Measurements from ENCODE around the gene PNO1. TPM values are rescaled to one million over a fixed set of nuclear protein-coding genes. Genes with fewer than 3 reads are reported as not detected.
"Not testable (repeated sequence)": the region's sequence is repeated elsewhere in the genome, so short reads cannot be mapped to it uniquely, and the experiment has no call there.

Gene PNO1
- total RNA-seq (10 to 100 TPM; 12.5 to 12.9 TPM), polyA plus RNA-seq (ENCODE audit: insufficient read length in 2 of 2) (10 to 100 TPM; 14.8 to 14.9 TPM)
- long read RNA-seq, donor 1, transcript PNO1-201 (7 exons, 2,286 nt) = major isoform, 14 of 47 reads
- long read RNA-seq, donor 1, partial matches to known transcripts = 0 of 47 reads
- long read RNA-seq, donor 1, other reads (novel, unspliced or antisense) = 33 of 47 reads
- long read RNA-seq, donor 2, partial matches to known transcripts = 0 of 4 reads
- long read RNA-seq, donor 2, other reads (novel, unspliced or antisense) = 0 of 4 reads
- long read RNA-seq, donor 3, transcript PNO1-201 (7 exons, 2,286 nt) = major isoform, 6 of 6 reads
- long read RNA-seq, donor 3, partial matches to known transcripts = 0 of 6 reads
- long read RNA-seq, donor 3, other reads (novel, unspliced or antisense) = 0 of 6 reads
- long read RNA-seq, donor 4, transcript PNO1-201 (7 exons, 2,286 nt) = major isoform, 9 of 9 reads
- long read RNA-seq, donor 4, partial matches to known transcripts = 0 of 9 reads
- long read RNA-seq, donor 4, other reads (novel, unspliced or antisense) = 0 of 9 reads

DNA sequence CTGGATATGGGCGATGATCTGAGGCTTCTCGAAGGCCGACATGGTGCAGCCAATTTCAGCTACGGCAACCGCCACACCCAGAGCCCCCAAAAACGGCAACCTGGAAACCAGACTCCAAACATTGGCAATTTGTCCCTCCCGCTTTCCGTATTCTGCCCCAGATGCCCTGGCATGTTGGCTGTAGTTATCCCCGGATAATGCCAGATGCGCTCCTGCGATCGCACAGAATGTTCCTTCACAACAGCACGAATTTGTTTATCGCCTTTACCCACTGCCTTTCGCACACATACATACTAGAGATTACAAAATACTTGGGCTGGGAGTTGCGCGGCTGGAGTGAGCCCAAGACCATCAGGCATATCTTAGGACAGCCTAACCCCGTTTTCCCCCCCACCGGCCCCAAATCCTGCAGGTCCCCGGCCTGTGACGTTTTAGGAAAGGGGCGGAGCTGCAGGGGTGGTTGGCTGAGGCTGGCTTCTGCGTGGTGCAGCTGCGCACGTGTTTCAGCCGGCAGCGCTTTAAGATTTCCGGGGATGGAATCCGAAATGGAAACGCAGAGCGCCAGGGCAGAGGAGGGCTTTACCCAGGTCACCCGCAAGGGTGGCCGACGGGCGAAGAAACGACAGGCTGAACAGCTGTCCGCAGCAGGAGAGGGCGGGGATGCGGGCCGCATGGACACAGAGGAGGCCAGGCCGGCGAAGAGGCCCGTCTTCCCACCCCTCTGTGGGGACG lies at the start of gene PNO1:
TSS of gene PNO1 (plus strand) at position 487 of the 732 bp plus-strand sequence. CDS start at position 534, 47 bp downstream.
- H3K36me3 ChIP-seq (ENCODE audit: control insufficient read depth, insufficient read depth, low read length) = peaks cover 9% of the 10 kb centered on the region
- H3K4me1 ChIP-seq (ENCODE audit: control insufficient read depth, insufficient read depth, low read length) = no peaks in the 10 kb centered on the region
- H3K4me3 ChIP-seq (ENCODE audit: low read depth, low read length) = peak within 1 kb of the TSS; percentile 96
- 0% methylated on average over 36 of the region's 44 CpGs for WGBS (ENCODE audit: insufficient coverage)
- H3K9me3 ChIP-seq (ENCODE audit: control insufficient read depth, insufficient read depth, low read length) = no peaks in the 10 kb centered on the region
- peak within 1 kb of the TSS; percentile 97 for H3K27ac ChIP-seq (ENCODE audit: low read depth, low read length)
- H3K27me3 ChIP-seq (ENCODE audit: control insufficient read depth, insufficient read depth, low read length) = no peaks in the 10 kb centered on the region
- DNase-seq (ENCODE audit: low read depth in 4 of 6, low spot score in 6 of 6) = peak; percentile 94 to 99 (median 96)

DNA sequence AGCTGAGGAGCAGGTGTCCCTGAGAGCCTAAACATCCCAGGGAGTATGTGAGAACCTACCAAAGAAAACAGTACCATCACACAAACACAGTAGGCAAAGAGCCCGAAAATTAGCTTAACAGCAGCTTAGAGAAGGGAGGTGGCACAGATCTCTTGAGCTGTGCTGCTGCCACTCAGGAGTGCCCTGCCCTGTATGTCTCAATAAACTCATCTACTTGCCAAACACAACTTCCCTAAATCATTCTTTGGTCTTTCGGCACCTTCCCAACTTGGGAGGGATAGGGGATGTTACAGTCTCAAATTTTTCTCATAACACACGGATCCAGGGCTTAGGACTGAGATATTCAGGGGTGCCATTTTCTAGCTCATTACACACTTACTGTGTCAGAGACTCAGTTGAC lies 49.6 kb upstream of the PNO1 start:
- H3K27me3 ChIP-seq (ENCODE audit: control insufficient read depth, insufficient read depth, low read length) = no peaks in the 10 kb centered on the region

GRCh38 chr2:68110102-68110501 lies 47.6 kb upstream of the PNO1 start:
- Histone ChIP-seq H3K27ac (ENCODE audit: low read depth, low read length) (no peak overlapping the region), H3K4me1 (ENCODE audit: control insufficient read depth, insufficient read depth, low read length) (no peaks in the 10 kb centered on the region), H3K9me3 (ENCODE audit: control insufficient read depth, insufficient read depth, low read length) (no peaks in the 10 kb centered on the region), H3K36me3 (ENCODE audit: control insufficient read depth, insufficient read depth, low read length) (no peaks in the 10 kb centered on the region), H3K4me3 (ENCODE audit: low read depth, low read length) (no peak overlapping the region), H3K27me3 (ENCODE audit: control insufficient read depth, insufficient read depth, low read length) (no peaks in the 10 kb centered on the region)
- WGBS (ENCODE audit: insufficient coverage) = no CpG with 5 or more reads among the region's 3 CpGs
- no peak for DNase-seq (ENCODE audit: low read depth in 4 of 6, low spot score in 6 of 6)

More for the DNA sequence above, 49.6 kb upstream of the PNO1 start:
- Histone ChIP-seq H3K4me3 (ENCODE audit: low read depth, low read length) (no peak overlapping the region), H3K27ac (ENCODE audit: low read depth, low read length) (no peak overlapping the region), H3K9me3 (ENCODE audit: control insufficient read depth, insufficient read depth, low read length) (no peaks in the 10 kb centered on the region), H3K4me1 (ENCODE audit: control insufficient read depth, insufficient read depth, low read length) (no peaks in the 10 kb centered on the region), H3K36me3 (ENCODE audit: control insufficient read depth, insufficient read depth, low read length) (no peaks in the 10 kb centered on the region)
- DNase-seq (ENCODE audit: low read depth in 4 of 6, low spot score in 6 of 6) = no peak
- WGBS (ENCODE audit: insufficient coverage) = 100% methylated on average over 1 of the region's 3 CpGs

- no peak overlapping the region for H3K4me3 ChIP-seq (ENCODE audit: low read depth, low read length)
- no peak for DNase-seq (ENCODE audit: low read depth in 4 of 6, low spot score in 6 of 6)
- no peaks in the 10 kb centered on the region for H3K9me3 ChIP-seq (ENCODE audit: control insufficient read depth, insufficient read depth, low read length)
- H3K36me3 ChIP-seq (ENCODE audit: control insufficient read depth, insufficient read depth, low read length) = no peaks in the 10 kb centered on the region
- H3K4me1 ChIP-seq (ENCODE audit: control insufficient read depth, insufficient read depth, low read length) = no peaks in the 10 kb centered on the region
- H3K27me3 ChIP-seq (ENCODE audit: control insufficient read depth, insufficient read depth, low read length) = no peaks in the 10 kb centered on the region
- 69% methylated on average over 2 of the region's 3 CpGs for WGBS (ENCODE audit: insufficient coverage)
- H3K27ac ChIP-seq (ENCODE audit: low read depth, low read length) = no peak overlapping the region
Measured at GRCh38 chr2:68115965-68116364, 41.7 kb upstream of the PNO1 start.

GRCh38 chr2:68117922-68118321 lies 39.8 kb upstream of the PNO1 start:
- WGBS (ENCODE audit: insufficient coverage) = no CpG with 5 or more reads among the region's 4 CpGs
- H3K36me3 ChIP-seq (ENCODE audit: control insufficient read depth, insufficient read depth, low read length); DNase-seq (ENCODE audit: low read depth in 4 of 6, low spot score in 6 of 6); H3K4me3 ChIP-seq (ENCODE audit: low read depth, low read length); H3K27ac ChIP-seq (ENCODE audit: low read depth, low read length); H3K27me3 ChIP-seq (ENCODE audit: control insufficient read depth, insufficient read depth, low read length); H3K9me3 ChIP-seq (ENCODE audit: control insufficient read depth, insufficient read depth, low read length); H3K4me1 ChIP-seq (ENCODE audit: control insufficient read depth, insufficient read depth, low read length): not testable (repeated sequence)

DNA sequence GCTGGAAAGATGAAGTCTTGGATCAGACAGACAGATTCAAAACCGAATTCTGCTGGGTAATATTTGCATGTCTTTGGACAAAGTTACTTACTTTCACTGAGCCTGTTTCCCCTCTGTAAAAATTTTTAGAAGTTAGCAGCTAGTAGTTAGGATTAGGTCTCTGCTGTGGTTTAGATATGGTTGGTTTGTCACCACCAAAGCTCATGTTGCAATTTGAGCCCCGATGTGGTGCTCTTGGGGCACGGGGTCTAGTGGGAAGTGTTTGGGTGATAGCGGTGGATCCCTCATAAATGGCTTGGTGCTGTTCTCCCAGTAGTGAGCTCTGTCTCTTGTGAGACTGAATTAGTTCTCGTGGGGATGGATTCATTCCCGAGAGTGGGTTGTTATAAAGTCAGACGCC lies 38.9 kb upstream of the PNO1 start:
- 91% methylated on average over 4 of the region's 7 CpGs for WGBS (ENCODE audit: insufficient coverage)
- Histone ChIP-seq H3K27me3 (ENCODE audit: control insufficient read depth, insufficient read depth, low read length) (no peaks in the 10 kb centered on the region), H3K36me3 (ENCODE audit: control insufficient read depth, insufficient read depth, low read length) (no peaks in the 10 kb centered on the region), H3K4me1 (ENCODE audit: control insufficient read depth, insufficient read depth, low read length) (no peaks in the 10 kb centered on the region), H3K27ac (ENCODE audit: low read depth, low read length) (no peak overlapping the region), H3K9me3 (ENCODE audit: control insufficient read depth, insufficient read depth, low read length) (no peaks in the 10 kb centered on the region), H3K4me3 (ENCODE audit: low read depth, low read length) (no peak overlapping the region)
- DNase-seq (ENCODE audit: low read depth in 4 of 6, low spot score in 6 of 6) = no peak

DNA sequence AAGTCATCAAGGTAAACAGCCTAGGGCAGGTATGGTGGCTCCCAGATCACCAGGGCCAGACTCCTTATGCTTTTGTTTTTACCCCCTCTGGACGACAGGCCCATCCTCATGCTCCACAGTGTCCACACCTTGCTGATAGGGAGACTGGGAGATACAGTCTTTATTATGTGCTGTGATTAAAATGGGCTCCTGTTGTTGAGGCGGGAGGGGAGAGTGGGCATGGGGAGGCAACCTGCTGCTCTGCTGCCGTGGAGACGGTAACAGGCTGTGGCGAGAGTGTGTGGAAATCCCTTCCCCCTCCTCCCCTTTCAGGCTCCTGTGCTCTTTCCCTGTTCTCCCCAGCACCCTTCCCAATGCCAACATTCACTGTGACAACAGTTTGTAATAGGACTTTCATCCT lies 38.2 kb upstream of the PNO1 start:
- H3K9me3 ChIP-seq (ENCODE audit: control insufficient read depth, insufficient read depth, low read length) = no peaks in the 10 kb centered on the region
- WGBS (ENCODE audit: insufficient coverage) = 40% methylated on average over 2 of the region's 5 CpGs
- no peak overlapping the region for H3K27ac ChIP-seq (ENCODE audit: low read depth, low read length)
- H3K4me1 ChIP-seq (ENCODE audit: control insufficient read depth, insufficient read depth, low read length) = no peaks in the 10 kb centered on the region
- no peaks in the 10 kb centered on the region for H3K27me3 ChIP-seq (ENCODE audit: control insufficient read depth, insufficient read depth, low read length)
- H3K4me3 ChIP-seq (ENCODE audit: low read depth, low read length) = no peak overlapping the region
- no peaks in the 10 kb centered on the region for H3K36me3 ChIP-seq (ENCODE audit: control insufficient read depth, insufficient read depth, low read length)
- no peak for DNase-seq (ENCODE audit: low read depth in 4 of 6, low spot score in 6 of 6)

DNA sequence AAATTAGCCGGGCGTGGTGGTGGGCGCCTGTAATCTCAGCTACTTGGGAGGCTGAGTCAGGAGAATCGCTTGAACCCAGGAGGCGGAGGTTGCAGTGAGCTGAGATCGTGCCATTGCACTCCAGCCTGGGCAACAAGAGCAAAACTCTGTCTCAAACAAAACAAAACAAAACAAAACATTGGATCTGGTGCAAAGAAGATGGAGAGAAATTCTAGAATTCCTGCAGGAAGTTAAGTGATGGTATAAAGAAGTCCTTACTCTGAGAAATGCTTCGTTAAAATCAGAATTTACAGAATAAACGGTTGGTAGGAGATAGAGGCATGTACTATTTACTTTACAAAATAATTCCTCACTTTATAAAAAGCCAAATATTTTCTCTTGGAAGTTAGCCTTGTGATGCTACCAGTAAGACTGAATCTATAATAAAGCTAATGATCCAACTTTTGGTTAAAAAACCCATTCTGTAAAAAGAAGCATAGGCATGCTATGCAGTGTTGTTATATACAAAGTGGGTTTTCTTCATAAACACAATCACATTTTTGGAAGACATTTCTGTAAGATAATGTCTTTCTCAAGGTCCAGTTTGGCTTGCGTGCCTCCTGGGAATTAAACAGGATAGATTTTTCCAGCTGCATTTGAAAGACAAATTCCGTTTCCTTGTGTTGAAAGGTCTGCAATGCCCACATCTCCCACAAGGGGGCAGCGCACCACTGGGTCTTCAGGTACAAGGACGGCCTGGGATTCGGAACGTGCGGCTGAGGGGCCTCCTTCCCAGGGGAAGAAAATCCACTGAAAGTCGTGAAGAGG lies 35.6 kb upstream of the PNO1 start:
- no peak overlapping the region for H3K27ac ChIP-seq (ENCODE audit: low read depth, low read length)
- DNase-seq (ENCODE audit: low read depth in 4 of 6, low spot score in 6 of 6) = peak; percentile 24 to 92 (median 64)
- no peak overlapping the region for H3K4me3 ChIP-seq (ENCODE audit: low read depth, low read length)
- H3K27me3 ChIP-seq (ENCODE audit: control insufficient read depth, insufficient read depth, low read length) = no peaks in the 10 kb centered on the region
- H3K4me1 ChIP-seq (ENCODE audit: control insufficient read depth, insufficient read depth, low read length) = no peaks in the 10 kb centered on the region
- no peaks in the 10 kb centered on the region for H3K9me3 ChIP-seq (ENCODE audit: control insufficient read depth, insufficient read depth, low read length)
- 0% methylated on average over 5 of the region's 16 CpGs for WGBS (ENCODE audit: insufficient coverage)
- no peaks in the 10 kb centered on the region for H3K36me3 ChIP-seq (ENCODE audit: control insufficient read depth, insufficient read depth, low read length)

GRCh38 chr2:68122680-68122964 lies 35.1 kb upstream of the PNO1 start:
- Histone ChIP-seq H3K27me3 (ENCODE audit: control insufficient read depth, insufficient read depth, low read length) (no peaks in the 10 kb centered on the region), H3K9me3 (ENCODE audit: control insufficient read depth, insufficient read depth, low read length) (no peaks in the 10 kb centered on the region), H3K4me1 (ENCODE audit: control insufficient read depth, insufficient read depth, low read length) (no peaks in the 10 kb centered on the region), H3K36me3 (ENCODE audit: control insufficient read depth, insufficient read depth, low read length) (no peaks in the 10 kb centered on the region), H3K4me3 (ENCODE audit: low read depth, low read length) (no peak overlapping the region), H3K27ac (ENCODE audit: low read depth, low read length) (no peak overlapping the region)
- DNase-seq (ENCODE audit: low read depth in 4 of 6, low spot score in 6 of 6) = no peak
- WGBS (ENCODE audit: insufficient coverage) = 87% methylated on average over 3 of the region's 8 CpGs

All from spinal cord (tissue), 10 donors.